ENCODE results near the gene PCDHB5. TPM values are rescaled to one million over a fixed set of nuclear protein-coding genes. Genes with fewer than 3 reads are reported as not detected.

The PCDHB5 gene
- total RNA-seq, 1 experiment from 2014 or later: 2.9 TPM

DNA sequence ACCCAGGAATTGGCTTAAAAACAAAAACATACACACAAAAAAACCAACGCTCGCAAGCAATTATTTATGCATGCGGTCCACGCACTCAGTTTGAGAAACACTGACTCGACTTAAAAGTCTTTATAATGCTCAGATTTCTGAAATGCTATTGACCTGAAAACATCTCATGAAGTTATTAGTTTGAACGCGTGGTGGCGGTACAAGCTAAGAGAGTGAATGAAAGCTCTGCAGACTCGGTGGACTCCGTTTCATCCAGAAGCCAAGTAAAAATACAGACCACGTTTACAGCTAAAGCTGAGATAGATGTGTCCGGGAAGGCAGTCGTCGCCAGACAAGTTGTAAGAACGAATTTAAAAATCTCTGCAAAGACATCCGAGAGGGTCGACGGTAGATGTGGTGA, 14.8 kb downstream of the PCDHB5 start, which contains the start of gene PCDHB6:
PCDHB6 (plus strand) TSS at position 246 of the 400 bp plus-strand sequence. CDS start 201 bp downstream, outside the sequence.
- peaks cover 9% of the 10 kb centered on the region for H3K9me3 ChIP-seq (ENCODE audit: control insufficient read depth, low read depth, low read length)
- no peaks in the 10 kb centered on the region for H3K79me1 ChIP-seq (ENCODE audit: insufficient read depth, low read depth, low read length, poor library complexity, severe bottlenecking)
- H3K23ac ChIP-seq (ENCODE audit: insufficient read length, low read depth, low read length): no peak within 1 kb of the TSS
- no peak for DNase-seq
- no peak within 1 kb of the TSS for H4K91ac ChIP-seq (ENCODE audit: insufficient read length, low read depth, low read length)
- H2AFZ ChIP-seq (ENCODE audit: low read length): no peak within 1 kb of the TSS
- H3T11ph ChIP-seq (ENCODE audit: low read length): no peak within 1 kb of the TSS
- H2BK12ac ChIP-seq (ENCODE audit: insufficient read length, low read depth, low read length): no peak within 1 kb of the TSS
- Mint-ChIP-seq H3K36me3 (ENCODE audit: insufficient read depth in 1 of 3, low read depth in 3 of 3) (peaks cover 0 to 20% (median 1%) of the 10 kb centered on the region in 3 experiments; a peak in 5 of 7 replicates), H3K4me1 (no peaks in the 10 kb centered on the region), H3K27me3 (ENCODE audit: low read depth) (peaks cover 10% of the 10 kb centered on the region), H3K9me3 (peaks cover 27 to 29% of the 10 kb centered on the region in 2 experiments), H3K27ac (no peak within 1 kb of the TSS), H3K4me3 (no peak within 1 kb of the TSS)
- no peak within 1 kb of the TSS for H3K56ac ChIP-seq (ENCODE audit: insufficient read length, low read depth, low read length)
- H3K4ac ChIP-seq (ENCODE audit: low read depth, low read length): no peak within 1 kb of the TSS
- H4K20me1 ChIP-seq (ENCODE audit: control insufficient read depth, insufficient read depth, insufficient read length): no peaks in the 10 kb centered on the region
- H3K9ac ChIP-seq (ENCODE audit: extremely low read depth, insufficient read length, low read length): no peak within 1 kb of the TSS
- no peaks in the 10 kb centered on the region for H3K23me2 ChIP-seq (ENCODE audit: insufficient read length, low read depth, low read length, poor library complexity, severe bottlenecking)
- WGBS (ENCODE audit: extremely low coverage, insufficient read length, low lambda C conversion rate): no CpG with 5 or more reads among the region's 18 CpGs
- TF ChIP-seq, protein P1, sequence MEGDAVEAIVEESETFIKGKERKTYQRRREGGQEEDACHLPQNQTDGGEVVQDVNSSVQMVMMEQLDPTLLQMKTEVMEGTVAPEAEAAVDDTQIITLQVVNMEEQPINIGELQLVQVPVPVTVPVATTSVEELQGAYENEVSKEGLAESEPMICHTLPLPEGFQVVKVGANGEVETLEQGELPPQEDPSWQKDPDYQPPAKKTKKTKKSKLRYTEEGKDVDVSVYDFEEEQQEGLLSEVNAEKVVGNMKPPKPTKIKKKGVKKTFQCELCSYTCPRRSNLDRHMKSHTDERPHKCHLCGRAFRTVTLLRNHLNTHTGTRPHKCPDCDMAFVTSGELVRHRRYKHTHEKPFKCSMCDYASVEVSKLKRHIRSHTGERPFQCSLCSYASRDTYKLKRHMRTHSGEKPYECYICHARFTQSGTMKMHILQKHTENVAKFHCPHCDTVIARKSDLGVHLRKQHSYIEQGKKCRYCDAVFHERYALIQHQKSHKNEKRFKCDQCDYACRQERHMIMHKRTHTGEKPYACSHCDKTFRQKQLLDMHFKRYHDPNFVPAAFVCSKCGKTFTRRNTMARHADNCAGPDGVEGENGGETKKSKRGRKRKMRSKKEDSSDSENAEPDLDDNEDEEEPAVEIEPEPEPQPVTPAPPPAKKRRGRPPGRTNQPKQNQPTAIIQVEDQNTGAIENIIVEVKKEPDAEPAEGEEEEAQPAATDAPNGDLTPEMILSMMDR (conservative IDR thresholded peaks at IDR 0.05): peak; percentile 61; the same call in 2 of the 3 replicates
- H3K27me3 ChIP-seq (ENCODE audit: insufficient read depth, low read length): no peaks in the 10 kb centered on the region
- H3K79me2 ChIP-seq (ENCODE audit: insufficient read depth, low read length): no peaks in the 10 kb centered on the region
- H3K14ac ChIP-seq (ENCODE audit: insufficient read depth, low read length): no peak within 1 kb of the TSS; the same call in 1 of the 2 replicates
- no peak within 1 kb of the TSS for H3K18ac ChIP-seq (ENCODE audit: insufficient read length, low read depth, low read length)
- H3K4me2 ChIP-seq (ENCODE audit: insufficient read depth, insufficient read length, low read length): no peak within 1 kb of the TSS
- no peak within 1 kb of the TSS for H2AK5ac ChIP-seq (ENCODE audit: insufficient read length, low read length)
- no peak within 1 kb of the TSS for H2BK20ac ChIP-seq (ENCODE audit: low read depth, low read length, poor library complexity, severe bottlenecking)
- no peak within 1 kb of the TSS for H2BK15ac ChIP-seq (ENCODE audit: low read depth, low read length)
- no peak within 1 kb of the TSS for H2BK120ac ChIP-seq (ENCODE audit: low read depth, low read length, poor library complexity, severe bottlenecking)
- no peaks in the 10 kb centered on the region for H3K4me1 ChIP-seq (ENCODE audit: insufficient read depth, low read length)
- no peak within 1 kb of the TSS for H3K27ac ChIP-seq (ENCODE audit: insufficient read length, low read depth, low read length)
- no peak within 1 kb of the TSS for H4K5ac ChIP-seq (ENCODE audit: insufficient read length, low read depth, low read length)
- no peak within 1 kb of the TSS for H4K8ac ChIP-seq (replicated peaks; ENCODE audit: insufficient read length, low read depth, low read length)
- H2BK5ac ChIP-seq (ENCODE audit: insufficient read length, low read length): no peak within 1 kb of the TSS

Data from H9 (cell line).